Right atrium auricular region (tissue), 2 donors: ENCODE data around the gene DNMT3B. TPM values are rescaled to one million over a fixed set of nuclear protein-coding genes. Genes with fewer than 3 reads are reported as not detected.

Experiments used
- DNase-seq: peaks from one replicate; pipeline ENCODE4 v3.0.0-alpha.2; 2019; ENCODE audit warnings: low spot score
- H3K27ac ChIP-seq, 2 donors: fragments of 200-600 bp; sonication (generic); 1 replicate in 1 of 2; 2 replicates in 1 of 2; pipeline ENCODE4 v1.5.1; 2016 to 2019
- H3K27me3 ChIP-seq, 2 donors: fragments of 200-600 bp; sonication (generic); one replicate each; pipeline versions ENCODE4 v1.5.1 to v1.6.0; 2017 to 2019
- H3K36me3 ChIP-seq: fragments of 200-600 bp; sonication (generic); one replicate; pipeline ENCODE4 v1.5.1; 2016
- H3K4me1 ChIP-seq, 2 donors: fragments of 200-600 bp; sonication (generic); one replicate each; pipeline versions ENCODE4 v1.5.1 to v1.6.0; 2017 to 2019
- H3K4me3 ChIP-seq, 2 donors: fragments of 200-600 bp; sonication (generic); 1 replicate in 1 of 2; 2 replicates in 1 of 2; pipeline ENCODE4 v1.5.1; 2017 to 2019; ENCODE audit warnings: mild to moderate bottlenecking in 1 of 2, moderate library complexity in 1 of 2
- H3K9me3 ChIP-seq, 2 donors: fragments of 200-600 bp; sonication (generic); one replicate each; pipeline ENCODE4 v1.5.1; 2019
- CTCF ChIP-seq, 2 donors: fragments of 200-600 bp; sonication (generic); IDR thresholded peaks; one replicate each; pipeline ENCODE4 v1.5.1; 2019; ENCODE audit warnings: antibody characterized with exemption in 2 of 2
- total RNA-seq, 2 donors: library from RNA; depleted of rRNA; stranded (reverse); fragments of >200 nt; gene quantifications; one replicate each; pipeline ENCODE4 v1.1.0, GENCODE V29; 2016

The DNMT3B gene
- total RNA-seq, 2 donors from 2014 or later = 0.24 to 0.44 TPM

- H3K36me3 ChIP-seq = no peaks in the 10 kb centered on the region
- no peak for DNase-seq
- H3K27ac ChIP-seq = no peak overlapping the region
- H3K27me3 ChIP-seq = no peaks in the 10 kb centered on the region
- TF ChIP-seq CTCF (IDR thresholded peaks at IDR 0.05) = no peak
- H3K9me3 ChIP-seq = no peaks in the 10 kb centered on the region
- no peaks in the 10 kb centered on the region for H3K4me1 ChIP-seq
- H3K4me3 ChIP-seq = no peak overlapping the region
Measured at GRCh38 chr20:32777177-32777956, 15.2 kb downstream of the DNMT3B start.

DNA sequence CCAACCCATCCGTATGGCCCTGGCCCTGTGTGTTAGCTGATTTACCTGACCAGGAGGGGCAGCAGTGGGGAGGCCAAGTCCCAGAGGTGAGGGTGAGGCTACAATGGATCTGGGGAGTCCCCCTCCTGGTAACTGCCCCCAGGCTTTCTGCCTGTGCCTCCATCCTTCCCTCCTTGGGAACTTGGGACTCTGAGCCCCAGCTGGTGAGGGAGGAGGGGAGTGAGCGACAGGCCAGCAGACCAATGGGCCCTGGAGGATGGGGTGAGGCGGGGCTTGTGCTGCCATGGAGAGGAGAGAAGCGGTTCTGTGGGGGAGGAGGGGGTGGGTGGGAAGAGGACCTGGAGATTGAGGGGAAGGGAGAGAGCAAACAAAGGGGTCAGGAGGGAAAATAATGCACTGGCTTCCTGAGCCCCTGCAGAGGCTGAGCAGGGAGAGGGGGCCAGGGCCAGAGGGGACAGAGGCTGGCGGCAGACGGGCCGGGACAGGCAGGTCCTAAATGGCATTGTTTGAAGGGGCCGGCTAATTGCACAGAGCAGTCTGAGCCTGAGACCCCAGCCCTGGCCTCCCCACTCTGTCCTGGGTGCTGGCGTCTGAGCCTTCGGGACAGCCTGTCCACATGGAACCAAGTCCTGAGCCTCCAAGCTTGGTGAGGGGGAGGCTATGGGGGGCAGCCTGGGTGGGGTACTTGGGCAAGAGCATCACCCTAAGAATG, 17.5 kb downstream of the DNMT3B start:
- H3K27me3 ChIP-seq = no peaks in the 10 kb centered on the region
- DNase-seq = no peak
- no peak overlapping the region for H3K4me3 ChIP-seq
- no peak for TF ChIP-seq CTCF (IDR thresholded peaks at IDR 0.05)
- H3K4me1 ChIP-seq = no peaks in the 10 kb centered on the region
- no peaks in the 10 kb centered on the region for H3K36me3 ChIP-seq
- H3K9me3 ChIP-seq = no peaks in the 10 kb centered on the region
- H3K27ac ChIP-seq = no peak overlapping the region

GRCh38 chr20:32780278-32780677, 18.1 kb downstream of the DNMT3B start:
- Histone ChIP-seq H3K27me3 (no peaks in the 10 kb centered on the region), H3K4me3 (no peak overlapping the region), H3K27ac (no peak overlapping the region), H3K36me3 (no peaks in the 10 kb centered on the region), H3K9me3 (no peaks in the 10 kb centered on the region), H3K4me1 (no peaks in the 10 kb centered on the region)
- TF ChIP-seq CTCF (IDR thresholded peaks at IDR 0.05) = no peak
- no peak for DNase-seq

- Histone ChIP-seq H3K4me3 (no peak overlapping the region), H3K9me3 (no peaks in the 10 kb centered on the region), H3K27ac (no peak overlapping the region), H3K36me3 (no peaks in the 10 kb centered on the region), H3K4me1 (no peaks in the 10 kb centered on the region), H3K27me3 (no peaks in the 10 kb centered on the region)
- no peak for TF ChIP-seq CTCF (IDR thresholded peaks at IDR 0.05)
- no peak for DNase-seq
Measured at GRCh38 chr20:32780749-32781655, 18.8 kb downstream of the DNMT3B start.

DNA sequence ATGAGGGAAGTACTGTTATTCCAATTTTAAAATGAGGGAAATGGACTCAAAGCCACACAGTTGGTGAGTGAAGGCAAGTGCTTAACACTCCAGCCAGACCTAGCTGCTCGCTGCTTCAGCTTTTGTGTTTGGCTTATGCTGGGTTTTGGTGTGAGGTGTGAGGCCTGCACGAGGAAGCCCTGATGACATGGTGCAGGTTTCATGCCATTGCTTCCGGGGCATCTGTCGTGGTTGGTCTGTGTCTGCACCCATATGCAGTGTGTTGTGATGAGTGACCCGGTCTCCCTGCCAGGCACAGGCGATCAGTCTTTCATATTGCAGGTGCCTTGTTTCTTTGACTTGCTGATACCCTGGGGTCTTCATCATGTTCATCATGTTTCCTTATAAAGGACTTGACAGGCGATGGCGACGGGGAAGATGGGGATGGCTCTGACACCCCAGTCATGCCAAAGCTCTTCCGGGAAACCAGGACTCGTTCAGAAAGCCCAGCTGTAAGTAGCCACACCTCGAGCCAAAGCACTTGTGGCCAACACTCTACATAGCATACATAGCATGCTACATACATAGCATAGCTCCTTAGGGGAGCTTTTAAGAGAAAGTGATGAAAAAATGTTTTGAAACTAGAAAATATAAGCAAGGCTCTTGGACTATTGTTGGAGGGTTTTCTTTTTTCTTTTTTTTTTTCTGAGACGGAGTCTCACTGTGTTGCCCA, 22.3 kb downstream of the DNMT3B start:
- Histone ChIP-seq H3K4me1 (no peaks in the 10 kb centered on the region), H3K36me3 (no peaks in the 10 kb centered on the region), H3K9me3 (no peaks in the 10 kb centered on the region), H3K4me3 (no peak overlapping the region), H3K27ac (no peak overlapping the region), H3K27me3 (no peaks in the 10 kb centered on the region)
- no peak for DNase-seq
- no peak for TF ChIP-seq CTCF (IDR thresholded peaks at IDR 0.05)
